CD4-positive, alpha-beta T cell treated with Interleukin-17A for 1 hour (primary cell): ENCODE measurements around the gene MMP21.
A peak's percentile ranks its signal among the peaks of the same experiment; 100 is the strongest.

Experiments
- DNase-seq: peaks from one replicate; pipeline ENCODE4 v3.0.0-alpha.2; 2020

MMP21 gene

DNA sequence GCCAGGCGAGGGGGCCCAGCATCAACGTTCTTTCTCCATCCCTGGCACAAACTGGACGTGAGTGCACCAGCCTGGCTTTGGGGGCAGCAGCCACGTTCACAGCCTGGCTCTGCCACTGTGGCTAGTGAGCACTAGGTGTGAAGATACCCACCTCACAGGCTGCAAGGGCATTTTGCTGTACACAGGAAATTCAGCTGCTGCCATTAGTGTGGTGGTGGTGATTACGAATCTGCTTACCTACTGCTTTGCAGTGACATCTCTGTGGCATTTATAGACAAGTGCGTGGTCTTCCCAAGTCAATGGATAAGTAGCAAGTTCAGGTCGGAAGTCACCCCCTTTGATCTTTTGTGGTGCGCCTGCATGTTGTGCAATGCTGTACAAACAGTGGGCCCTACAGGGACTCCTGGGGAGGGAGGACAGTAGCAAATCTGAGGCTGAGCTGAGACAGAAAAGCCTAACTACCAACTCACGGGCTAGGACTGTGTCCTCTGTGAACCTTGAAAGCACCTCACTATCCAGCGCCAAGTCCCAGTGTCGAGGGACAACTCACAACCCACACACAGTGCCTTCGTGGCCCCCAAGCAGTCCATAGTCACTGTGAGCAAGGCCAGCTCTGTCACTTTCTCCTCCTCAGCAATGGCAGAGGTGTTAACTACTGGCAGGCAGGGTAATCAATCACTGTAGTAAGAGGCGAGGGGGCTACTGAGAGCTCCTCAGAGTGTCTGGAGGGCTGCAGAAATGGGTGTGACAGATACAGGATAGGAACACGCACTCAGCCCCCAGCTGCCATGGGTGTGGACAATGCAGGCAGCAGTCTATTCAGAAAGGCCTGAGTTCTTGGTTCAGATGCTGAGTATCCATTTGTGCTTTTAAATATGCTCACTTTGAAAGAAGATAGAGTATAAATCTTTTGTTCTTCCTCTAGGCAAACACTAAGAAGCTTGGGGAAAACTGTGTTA, 17.0 kb upstream of the MMP21 start:
- DNase-seq = no peak

DNA sequence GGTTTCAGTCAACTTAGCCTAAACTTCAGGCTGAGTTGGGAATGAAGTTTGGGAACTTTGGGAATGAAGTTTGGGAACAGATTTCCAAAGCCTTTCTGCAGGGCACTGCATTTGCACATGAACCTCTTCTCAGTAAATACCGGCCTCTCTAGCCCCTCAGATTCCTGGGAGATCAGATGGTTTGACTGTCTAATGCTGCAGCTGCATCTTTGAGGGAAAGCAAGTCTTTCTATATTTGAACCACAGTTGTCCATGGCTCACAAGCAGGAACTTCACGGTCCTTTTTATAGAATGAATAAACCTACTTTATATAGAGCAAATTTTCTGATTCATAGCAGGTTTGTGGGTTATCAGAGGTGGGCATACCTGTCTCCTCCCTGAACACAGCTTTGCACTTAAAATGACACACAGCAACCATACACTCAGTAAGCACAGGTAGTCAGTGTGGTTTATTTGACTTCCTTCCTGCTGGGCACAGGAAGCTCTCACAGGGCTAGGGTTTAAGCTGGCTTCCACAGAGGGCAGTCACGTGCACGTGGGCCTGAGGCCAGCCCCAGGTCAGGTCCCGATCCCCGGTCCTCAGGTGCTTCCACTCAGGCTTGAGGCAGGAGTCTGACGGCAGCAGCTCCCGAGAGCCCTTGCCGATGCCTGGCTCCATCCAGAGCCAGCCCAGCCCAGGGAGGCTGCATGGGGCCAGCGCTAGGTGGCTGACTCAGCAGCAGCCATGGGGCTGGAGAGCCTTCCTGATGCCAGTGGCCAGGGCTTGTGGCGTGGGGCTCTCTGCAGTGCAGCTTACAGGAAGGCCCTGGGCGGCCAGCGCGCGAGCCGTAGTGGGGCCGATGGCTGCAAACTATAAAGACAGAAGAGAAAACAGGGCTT, 12.8 kb upstream of the MMP21 start:
- peak; percentile 2 for DNase-seq

DNA sequence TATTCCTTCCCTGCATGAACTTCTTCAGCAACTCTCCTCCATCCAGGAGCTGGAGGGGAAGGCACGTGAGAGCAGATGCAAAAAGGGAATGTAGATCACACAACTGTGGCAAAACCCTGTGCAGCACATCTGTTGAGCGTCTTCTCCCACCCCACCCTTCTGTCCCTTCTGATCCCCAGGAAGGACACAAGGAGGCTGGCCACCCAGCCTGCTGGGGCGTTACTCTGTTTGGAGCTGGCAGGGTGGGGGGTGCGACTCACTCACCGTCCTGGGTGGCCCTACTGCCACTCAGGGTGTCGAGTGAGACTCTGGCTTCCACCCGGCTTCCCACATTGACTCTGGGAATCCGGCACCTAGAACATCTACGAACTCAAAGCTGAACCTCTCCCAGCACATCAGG, 10.2 kb upstream of the MMP21 start:
- DNase-seq = no peak

DNA sequence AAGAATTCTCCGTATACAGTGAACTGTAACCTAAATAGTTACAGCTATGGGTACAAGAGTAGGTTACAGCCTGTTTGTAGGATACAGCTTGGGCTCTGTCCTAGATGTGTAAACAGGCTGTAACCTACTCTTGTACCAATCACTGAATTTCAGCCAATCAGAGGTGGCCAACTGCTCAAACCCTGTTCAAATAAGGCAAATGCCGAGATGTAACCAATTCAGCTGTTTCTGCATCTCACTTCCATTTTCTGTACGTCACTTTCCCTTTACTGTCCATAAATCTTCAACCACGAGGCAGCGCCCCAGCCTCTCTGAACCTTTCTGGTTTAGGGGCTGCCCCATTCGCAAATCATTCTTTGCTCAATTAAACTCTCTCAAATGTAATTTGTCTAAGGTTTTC, 8.3 kb upstream of the MMP21 start:
- DNase-seq = no peak

DNA sequence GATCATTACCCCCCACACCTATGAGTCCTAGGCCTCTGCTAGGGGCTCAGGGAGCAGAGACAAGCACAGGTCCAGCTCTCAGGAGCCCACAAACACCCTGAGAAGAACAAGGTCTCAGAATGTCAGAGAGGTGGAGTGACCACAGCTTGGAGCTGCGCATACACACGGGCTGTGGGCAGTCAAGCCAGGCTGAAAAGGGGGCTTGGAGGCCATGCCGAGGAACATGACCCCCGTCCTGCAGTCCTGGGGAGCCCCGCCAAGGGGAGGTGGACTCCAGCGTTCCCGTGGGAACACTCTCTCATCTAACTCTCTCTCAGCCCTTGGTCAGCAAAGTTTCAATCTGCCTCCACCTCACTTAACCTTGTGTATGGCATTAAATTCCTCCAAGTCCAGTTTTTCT, 7.8 kb upstream of the MMP21 start:
- DNase-seq = no peak

DNA sequence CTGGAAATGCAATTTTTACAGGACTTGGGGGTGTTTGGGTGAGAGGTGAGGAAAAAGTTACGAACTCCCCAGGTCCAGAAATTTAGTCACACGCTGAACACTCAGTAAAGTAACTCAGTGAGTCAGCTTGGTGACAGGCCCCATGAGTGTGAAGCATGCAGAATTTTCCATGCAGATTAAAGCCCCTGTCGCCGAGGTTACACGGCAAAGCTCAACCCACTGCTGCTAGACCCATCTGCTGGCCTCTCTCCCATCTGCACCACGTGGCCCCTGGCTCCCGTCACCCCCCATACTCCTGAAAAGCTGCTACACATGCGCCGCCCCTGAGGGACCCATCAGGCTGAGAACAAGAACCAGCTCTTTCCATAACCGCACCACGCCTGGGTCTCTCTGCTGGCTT, 7.0 kb upstream of the MMP21 start:
- no peak for DNase-seq

DNA sequence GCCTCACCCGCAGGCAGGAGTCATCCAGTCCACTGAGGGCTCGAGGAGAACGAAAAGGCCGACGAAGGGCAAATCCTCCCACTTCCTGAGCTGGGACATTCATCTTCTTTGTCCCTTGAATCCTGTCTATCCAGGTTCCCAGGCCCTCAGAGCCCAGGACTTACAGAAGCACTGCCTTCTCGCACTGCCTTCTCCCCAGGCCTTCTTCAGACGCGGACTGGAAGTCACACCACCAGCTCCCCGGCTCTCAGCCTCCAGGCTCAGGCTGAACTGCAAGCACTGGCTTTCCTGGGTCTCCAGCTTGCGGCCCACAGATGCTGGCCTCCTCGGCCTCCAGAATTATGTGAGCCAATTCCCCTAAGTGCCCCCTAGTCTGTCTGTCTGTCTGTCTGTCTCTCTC, 6.4 kb upstream of the MMP21 start:
- no peak for DNase-seq

DNA sequence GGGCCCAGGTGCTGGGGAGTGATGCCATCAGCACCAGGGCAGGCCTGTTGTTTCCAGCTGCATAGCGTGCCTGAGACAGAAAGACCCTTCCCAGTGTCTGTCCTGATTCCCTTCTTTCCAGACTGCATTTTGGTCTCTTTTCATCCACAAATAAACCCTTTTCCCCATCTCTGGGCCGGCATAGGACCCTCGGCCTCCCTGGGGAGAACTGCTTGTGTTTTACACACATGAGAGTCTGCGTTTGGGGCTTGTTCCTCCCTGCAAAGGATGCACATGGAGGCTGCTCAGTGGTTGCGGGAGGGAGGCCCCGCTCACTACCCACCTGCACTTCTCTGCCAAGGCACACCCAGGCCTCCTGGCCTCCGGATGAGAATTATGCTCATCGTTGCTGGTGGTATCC, 5.8 kb upstream of the MMP21 start:
- no peak for DNase-seq

DNA sequence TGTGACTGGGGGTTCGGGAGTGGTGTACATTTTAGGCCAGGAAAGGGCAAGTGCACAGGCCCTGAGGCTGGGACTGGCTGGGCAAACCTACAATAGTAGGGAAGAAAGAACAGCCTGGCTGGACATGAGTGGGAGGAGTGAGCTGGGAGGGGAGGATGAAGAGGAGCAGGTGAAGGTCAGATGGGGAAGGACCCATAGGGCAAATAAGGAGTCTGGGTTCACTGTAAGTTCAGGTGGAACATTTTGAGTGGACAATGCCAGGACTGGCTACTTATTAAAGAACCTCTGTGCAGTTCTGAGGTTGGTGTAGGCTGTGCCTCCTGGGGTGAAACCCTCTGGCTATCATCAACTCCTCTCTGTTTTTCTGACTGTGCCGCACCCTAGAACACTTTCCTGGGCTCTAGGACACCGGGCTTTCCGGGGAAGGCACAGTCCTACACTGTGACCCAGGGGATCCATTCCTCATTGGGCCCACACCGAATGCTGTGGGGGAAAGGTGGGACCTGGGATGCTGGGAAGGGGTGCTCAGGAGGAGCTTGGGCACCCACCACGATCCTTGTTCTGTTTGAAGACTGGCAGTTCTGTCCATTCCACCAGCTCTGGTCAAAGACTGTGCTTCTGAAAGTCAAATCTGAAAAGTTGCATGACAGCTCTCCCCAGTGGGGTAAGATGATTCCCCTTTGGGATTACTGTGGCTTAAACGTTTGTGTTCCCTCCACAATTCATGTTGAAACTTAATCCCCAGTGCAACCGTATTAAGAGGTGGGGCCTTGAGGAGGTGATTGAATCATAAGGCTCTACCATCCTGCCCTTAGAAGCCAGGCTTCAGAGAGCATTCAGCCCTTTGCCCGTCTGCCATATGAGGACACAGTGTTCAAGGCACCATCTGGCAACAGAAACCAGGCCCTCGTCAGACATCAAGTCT, 4.0 kb upstream of the MMP21 start:
- DNase-seq = no peak

DNA sequence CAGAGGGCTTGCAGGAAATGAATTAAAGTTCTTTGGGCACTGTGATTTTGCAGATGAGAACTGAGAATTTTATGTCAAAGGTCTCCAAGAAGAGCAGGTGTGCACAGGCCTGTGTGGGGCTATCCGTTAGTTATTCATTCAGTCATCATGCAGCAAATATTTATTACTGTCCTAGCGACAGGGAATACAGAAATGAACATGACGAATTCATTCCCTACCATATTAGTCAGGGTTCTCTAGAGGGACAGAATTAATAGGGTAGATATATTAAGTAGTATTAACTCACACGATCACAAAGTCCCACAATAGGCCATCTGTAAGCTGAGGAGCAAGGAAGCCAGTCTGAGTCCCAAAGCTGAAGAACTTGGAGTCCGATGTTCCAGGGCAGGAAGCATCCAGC, 2.9 kb upstream of the MMP21 start:
- no peak for DNase-seq

DNA sequence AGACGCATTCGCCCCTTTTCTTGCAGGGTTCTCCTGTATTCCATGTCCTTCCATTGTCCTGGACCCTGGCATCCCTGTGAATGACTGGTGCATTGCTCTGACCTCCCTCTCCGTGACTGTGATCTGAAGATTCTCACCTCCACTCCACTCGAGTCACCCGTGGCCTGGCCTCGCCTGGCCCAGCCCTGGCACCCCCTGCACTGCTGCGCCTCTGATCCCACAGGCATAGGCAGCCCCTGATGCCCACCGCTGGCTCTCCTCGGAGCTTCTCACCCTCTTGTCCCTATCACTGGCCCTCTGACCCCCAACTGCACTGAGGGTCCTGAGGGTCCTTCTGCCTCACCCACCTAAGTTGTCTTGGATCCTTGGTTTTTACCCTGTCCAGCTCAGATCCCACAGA, 2.2 kb upstream of the MMP21 start:
- DNase-seq = no peak

DNA sequence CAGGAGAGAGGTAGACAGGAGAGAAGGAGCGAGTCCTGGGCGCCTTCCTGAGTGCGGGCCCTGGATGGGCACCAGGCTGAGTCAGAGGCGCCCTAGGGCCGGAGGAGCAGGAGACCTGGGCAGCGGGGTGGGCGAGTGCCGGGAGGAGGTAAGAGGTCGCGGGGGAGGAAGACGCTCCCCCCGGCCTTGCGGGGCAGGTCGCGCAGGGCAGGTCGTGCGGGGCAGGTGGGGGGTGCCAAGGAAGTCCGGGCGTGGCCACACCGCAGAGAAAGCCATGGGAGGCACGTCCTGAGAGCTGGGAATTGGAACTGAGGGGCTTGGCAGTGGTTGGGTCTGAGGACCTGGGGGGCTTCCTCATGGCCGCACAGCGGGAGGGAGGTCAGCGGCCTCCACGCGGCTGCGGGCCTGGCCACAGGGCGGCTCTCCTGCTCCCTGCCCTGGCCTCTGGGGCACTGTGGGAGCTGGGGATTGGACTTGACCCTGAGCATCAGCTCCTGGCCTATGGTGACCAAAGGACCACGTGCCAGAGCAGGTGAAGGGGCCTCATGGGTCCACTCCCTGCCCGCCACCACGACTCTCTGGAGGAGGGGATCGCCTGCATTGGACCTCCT, 935 bp downstream of the MMP21 start:
- DNase-seq = no peak

DNA sequence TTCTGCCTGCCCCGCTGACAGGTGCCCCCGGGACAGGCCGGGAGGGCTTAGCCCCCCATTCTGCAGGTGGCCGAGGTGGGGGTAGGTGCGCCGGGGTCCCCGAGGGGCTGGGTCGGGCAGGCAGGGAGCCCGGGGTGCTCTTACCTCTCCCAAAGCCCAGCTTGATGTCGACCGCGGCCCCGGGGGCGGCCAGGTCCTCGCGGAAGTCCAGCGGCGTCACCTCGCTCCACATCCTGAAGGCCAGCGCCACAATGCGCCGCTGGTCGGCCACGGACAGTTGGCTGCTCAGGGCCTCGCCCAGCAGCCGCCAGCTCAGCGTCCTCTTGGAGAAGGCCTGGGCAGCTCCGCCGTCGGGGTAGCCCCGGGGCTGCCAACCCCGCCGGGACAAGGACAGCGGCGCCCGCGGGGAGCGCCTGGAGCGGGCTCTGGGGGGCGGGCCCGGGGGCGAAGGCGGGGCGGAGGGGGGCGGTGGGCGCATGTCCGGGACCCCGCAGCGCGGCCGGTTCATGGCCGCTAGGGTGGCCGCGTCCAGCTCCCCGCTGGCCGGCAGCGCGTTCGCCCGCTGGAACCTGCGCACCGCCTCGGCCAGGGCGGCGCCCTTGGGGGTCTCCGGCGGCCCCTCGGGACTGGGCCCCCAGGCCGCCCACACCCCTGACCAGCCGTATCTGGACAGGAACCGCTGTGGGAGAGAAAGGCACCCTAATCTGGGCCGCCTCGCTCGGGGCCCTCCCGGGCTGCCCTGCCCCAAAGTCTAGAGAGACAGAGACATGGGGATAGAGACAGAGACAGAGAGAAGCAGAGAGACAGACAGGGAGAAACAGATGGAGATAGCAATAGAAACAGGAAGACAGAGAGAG, 1.7 kb downstream of the MMP21 start:
- no peak for DNase-seq

DNA sequence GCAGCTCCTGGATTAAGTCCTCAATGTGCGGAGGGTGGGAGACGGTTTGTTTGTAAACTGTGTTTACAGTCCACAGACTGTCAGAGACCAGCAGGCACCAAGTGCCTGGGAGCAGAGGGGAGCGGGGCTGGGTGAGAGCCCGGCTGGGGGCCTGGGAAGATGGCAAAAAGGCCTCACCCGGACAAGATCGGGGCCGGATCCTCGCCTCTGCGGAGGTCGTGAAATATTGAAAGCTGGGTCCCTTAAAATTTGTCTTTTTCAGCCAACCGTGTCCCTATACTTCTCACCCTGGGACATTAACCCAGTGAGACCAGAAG, 2.8 kb downstream of the MMP21 start:
- no peak for DNase-seq

DNA sequence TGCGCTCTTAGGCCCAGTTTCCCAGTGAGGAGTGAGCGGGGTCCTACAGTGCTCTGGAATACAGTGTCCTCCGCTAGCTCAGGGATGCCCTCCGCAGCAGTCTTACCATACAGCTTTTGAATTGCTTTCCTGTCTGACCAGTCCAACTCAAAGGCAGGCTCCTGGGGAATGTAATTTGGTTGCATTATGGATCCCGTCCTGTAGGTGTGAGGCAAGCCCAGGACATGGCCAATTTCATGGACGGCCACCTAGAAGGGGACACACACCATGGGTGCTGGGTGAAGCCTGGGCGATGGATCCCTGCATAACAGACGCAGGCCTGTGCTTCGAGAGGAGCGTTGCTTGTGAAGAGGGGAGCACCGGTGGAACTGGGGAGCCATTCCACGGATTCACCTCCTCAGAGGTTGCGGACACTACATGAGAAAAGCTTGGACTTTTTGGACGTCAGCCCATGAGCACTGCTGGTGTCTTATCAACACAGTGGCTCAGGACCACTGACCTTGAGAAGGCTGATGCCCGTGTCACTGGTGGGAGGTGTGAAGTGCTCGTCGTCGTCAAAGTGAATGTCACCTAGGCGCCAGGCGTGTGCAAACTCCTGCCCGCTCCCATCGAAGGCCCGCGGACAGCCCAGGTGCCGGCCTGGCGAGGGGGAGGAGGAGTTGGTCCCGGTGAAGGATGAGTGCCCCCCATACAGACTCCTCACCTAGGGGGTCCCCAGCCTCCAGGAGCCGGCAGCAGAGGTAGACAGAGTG, 3.3 kb downstream of the MMP21 start:
- DNase-seq = no peak

DNA sequence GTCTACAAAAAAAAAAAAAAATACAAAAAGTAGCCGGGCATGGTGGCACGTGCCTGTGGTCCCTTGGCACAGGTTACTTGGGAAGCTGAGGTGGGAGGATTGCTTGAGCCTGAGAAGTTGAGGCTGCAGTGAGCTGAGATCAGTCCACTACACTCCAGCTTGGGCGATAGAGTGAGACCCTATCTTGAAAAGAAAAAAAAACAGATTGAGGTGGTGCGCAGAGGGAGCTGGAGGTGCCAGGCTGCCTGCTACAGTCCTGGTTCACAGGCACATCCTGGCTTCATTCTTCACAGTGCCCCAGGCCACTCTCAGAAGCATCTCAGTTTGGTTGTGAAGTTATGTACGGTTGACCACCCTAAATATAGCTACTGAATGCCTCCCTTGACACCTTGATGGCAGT, 4.8 kb downstream of the MMP21 start:
- DNase-seq = no peak

DNA sequence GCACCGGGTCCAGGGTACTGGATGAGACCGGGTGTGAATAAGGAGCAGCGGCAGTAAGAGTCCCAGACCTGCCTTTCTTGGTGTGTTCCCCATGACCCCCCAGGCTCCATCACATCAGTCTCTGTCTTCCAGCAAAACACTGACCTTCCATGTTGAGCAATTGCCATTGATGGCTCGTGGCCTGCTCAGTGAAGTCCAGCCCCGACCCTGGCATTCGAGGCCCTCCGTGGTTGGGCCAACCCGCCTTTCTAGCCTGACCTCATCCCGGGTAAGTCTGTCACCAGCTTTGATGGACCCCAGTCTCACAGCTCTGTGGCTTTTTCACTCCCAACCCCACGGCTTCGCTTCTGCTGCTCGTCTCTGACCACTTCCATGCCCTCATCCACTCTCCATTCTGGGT, 6.4 kb downstream of the MMP21 start:
- no peak for DNase-seq

DNA sequence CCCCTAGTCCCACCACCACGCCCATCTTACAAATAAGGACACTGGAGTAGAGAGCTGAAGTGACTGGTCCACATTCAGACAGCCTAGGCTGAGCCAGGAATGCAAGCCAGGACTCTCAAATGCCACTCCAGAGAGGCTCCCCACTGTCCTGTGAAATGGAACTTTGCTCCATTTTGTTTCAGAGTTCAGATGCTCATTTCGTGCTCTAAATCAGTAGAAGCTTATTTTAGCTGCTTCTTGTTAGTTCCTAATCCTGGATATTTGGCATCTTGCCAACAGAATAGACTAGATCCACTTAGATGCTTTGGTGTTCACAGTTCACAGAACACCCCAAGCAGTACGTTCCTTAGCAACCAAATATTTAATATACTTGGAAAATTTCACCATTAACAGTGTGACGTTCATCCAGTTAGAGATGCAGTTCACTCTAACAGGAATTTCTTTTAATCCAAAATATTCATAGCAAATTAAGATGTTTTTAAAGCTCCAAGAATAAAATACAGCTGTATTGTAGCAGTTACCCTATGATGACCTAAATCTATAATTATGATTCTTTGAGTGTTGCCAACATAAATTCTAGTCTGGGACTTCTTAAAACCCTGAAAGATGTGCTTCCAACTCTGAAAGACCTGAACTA, 7.3 kb downstream of the MMP21 start:
- no peak for DNase-seq

DNA sequence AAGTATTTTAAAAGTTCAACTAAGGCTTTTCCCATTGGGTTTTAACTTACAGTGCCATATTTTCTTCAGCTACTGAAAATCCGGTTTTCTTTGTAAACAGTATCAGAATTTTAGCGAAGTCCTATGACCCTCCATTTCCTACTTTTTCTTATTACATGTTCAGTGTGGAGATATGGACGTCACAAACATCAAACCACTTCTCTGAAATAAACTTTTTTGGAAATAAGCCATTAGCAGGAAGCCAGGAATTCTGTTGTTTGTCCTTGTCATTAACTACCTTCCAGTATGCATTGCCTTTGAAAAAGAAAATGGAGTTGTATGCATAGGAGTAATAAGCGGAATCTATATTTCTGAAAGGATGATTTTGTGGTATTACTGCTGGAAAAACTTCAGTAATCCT, 9.1 kb downstream of the MMP21 start:
- DNase-seq = no peak

DNA sequence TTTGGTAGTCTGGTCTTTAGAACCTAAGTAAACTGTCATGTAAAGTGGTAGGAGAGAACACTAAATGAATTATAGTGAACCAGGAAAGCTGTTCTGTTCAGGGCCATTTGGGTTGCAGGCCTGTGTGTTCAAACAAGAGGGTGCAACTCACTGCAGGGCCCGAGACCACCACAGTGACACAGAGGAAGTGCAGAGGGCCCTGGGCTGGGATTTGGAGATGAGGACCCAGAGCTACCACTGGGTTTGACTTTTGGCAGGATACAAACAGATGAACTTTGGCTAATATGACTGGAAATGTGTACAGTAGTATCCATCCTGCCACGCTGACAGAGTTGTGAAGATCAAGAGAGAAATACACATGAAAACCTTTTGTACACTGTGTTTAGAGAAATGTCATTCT, 9.8 kb downstream of the MMP21 start:
- DNase-seq = no peak
